HG02623 (cell line): ENCODE data around the gene STRN.
"Not testable (repeated sequence)": the region's sequence is repeated elsewhere in the genome, so short reads cannot be mapped to it uniquely, and the experiment has no call there.

Experiments used
- ATAC-seq: cut with Tn5 transposase; IDR thresholded peaks from one replicate; pipeline ENCODE4 v1.9.1; 2021; ENCODE audit warnings: moderate library complexity; ENCODE audit not compliant: unreplicated experiment

The STRN gene, protein sequence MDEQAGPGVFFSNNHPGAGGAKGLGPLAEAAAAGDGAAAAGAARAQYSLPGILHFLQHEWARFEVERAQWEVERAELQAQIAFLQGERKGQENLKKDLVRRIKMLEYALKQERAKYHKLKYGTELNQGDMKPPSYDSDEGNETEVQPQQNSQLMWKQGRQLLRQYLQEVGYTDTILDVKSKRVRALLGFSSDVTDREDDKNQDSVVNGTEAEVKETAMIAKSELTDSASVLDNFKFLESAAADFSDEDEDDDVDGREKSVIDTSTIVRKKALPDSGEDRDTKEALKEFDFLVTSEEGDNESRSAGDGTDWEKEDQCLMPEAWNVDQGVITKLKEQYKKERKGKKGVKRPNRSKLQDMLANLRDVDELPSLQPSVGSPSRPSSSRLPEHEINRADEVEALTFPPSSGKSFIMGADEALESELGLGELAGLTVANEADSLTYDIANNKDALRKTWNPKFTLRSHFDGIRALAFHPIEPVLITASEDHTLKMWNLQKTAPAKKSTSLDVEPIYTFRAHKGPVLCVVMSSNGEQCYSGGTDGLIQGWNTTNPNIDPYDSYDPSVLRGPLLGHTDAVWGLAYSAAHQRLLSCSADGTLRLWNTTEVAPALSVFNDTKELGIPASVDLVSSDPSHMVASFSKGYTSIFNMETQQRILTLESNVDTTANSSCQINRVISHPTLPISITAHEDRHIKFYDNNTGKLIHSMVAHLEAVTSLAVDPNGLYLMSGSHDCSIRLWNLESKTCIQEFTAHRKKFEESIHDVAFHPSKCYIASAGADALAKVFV

DNA sequence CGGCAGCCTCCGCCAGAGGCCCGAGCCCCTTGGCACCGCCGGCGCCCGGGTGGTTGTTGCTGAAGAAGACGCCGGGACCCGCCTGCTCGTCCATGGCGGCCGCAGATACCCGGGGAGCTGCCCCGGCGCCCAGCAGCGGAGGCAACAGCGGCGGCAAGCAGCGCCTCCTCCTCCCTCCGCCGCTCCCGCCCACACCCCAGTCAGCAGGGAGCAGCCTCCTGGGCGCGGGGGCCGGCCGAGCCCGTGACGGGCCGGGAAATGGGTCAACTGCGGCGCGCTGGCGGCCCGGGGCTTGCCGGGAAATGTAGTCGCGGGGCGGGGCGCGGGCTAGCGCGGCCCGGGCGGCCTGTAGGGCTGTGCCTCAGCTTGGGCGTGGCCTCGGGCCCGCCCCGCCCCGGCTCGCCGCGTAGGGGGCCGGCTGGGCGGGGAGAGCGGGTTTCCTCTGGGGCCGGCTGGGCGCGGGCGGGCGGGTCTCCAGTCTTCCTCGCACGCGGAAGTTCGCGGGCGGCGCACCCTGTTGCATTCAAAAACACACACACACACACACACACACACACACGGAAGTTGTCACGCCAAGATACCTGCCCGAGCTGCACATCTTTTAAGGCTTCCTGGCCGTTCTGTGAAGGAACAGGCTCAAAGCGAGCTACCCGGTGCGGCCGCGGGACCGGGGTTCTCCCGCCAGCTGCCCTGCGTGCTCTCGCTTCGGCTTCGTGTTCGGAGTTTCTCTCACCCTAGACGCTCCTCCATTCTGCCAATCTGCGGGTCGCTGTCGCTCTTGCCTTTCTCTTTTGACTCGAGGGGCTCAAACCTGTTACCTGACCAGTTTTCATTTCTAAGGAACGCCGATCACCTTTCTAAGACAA is at the start of gene STRN:
Gene STRN, minus strand, starts transcription at position 167 of the 866 bp plus-strand sequence. Its CDS starts 73 bp downstream, at position 94.
- ATAC-seq, result peak; percentile 97

DNA sequence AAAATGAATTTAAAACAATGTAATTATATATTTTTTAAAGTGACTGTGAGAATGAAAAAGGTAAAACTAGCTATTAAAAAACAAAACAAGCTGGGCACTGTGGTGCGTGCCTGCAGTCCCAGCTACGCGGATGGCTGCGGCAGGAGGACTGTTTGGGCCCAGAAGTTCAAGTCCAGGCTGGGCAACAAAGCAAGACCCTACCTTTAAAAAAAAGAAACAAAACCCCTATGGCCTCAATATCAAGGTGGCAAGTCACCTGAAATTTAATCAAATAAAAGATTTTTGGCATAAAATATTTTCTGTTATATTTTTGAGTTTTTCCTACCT is 46.9 kb upstream of the STRN start:
- peak; percentile 8 for ATAC-seq

DNA sequence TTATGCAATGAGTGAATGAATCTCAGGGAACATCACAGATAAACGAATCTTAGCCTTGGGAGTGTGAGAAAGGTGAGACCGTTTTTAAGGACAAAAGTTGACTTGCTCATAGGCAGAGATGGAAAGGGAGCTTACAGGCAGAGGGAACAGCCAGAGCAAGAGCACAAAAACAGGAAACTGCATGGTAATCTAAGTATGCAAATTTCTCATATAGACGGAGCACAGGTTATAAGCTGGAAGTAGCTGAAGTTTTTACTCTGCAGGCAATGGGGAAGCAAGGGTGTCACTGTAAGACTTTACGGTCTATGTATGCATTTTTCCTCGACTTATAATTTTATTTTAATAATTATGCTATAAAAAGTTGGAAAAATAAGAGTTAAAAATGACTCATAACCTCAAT is 44.8 kb upstream of the STRN start:
- no peak for ATAC-seq

DNA sequence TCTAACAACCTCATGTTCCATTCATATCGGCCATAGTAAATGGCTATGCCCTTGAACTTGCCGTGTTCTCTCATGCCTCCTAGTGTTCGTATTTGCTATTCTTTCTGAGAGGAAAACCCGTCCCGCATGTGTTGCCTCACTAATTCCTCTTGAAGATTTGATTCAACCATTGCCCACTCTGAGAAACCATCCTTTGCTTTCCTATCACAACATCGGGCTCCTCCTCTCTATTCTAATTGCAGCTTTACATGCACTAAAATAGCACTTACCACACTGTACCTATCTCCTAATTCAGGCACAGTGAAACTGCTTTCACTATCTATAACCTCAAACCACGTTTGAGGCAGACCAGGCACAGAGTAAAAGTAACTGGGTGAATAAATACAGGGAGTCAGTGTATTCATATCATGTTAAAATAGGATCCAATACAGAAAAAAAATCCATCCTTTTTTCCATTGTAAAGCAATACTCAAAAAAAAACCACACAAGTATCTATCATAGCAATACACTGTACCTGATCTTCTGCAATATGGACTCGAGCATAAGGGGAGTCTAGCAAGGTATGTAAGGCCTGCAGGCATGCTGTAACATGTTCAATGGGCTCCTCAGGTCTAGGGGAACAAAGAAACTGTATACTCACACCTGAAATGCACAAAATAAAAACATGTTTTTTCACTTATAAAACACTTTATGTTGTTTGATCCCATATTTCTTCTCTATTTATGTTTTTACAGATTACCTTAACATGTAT is 39.0 kb upstream of the STRN start:
- ATAC-seq, result peak; percentile 100

DNA sequence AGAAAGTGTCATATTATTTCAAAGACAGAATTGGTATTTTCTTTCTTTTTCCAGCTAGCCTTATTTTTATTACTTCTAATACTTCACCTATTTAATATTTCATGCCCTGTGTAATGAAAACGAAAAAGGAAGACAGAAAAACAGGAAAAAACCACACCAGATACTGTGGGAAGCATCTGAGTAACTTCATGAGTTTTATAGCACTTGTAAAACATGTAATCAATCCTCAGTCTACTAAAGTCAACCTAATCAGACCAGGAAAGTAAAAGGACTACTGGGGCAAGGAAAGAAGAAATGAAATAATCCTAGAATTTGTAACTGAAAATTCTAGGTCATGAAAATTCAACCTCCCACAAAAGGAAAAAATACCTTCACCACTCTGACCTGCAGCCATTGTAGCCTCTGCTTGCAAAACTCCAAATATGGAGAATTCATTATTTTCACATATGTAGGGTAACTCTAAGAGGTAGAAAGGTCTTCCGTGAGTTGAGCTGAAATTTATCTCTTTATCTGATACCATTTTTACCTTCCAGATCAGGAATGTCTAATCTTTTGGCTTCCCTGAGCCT is 34.7 kb upstream of the STRN start:
- ATAC-seq, result no peak

DNA sequence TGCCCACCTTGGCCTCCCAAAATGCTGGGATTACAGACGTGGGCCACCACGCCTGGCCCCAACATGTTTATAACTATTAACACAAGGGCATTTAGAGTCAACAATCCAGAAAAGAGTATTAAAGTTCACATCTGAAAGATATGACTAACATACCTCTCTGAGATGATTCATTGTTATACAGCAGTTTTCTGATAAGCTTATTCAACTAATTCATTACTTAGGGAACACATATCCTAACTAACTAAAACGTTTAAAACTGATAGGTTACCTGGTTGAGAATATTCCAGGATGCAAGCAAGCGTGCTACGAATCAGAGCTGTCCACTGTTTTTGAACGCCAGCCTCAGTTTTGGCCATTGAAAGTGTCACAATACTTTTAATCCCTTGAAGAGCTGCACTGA is 34.0 kb upstream of the STRN start:
- ATAC-seq, result no peak

DNA sequence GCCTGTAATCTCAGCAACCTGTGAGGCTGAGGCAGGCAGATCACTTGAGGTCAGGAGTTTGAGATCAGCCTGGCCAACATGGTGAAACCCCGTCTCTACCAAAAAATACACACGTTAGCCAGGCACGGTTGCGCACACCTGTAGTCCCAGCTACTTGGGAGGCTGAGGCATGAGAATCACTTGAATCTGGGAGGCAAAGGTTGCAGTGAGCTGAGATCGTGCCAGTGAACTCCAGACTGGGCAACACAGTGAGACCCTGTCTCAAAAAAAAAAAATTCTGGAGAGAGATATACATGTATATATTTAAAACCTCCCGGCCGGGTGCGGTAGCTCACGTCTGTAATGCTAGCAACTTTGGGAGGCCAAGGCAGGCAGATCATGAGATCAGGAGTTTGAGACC is 33.1 kb upstream of the STRN start:
- not testable (repeated sequence) for ATAC-seq

DNA sequence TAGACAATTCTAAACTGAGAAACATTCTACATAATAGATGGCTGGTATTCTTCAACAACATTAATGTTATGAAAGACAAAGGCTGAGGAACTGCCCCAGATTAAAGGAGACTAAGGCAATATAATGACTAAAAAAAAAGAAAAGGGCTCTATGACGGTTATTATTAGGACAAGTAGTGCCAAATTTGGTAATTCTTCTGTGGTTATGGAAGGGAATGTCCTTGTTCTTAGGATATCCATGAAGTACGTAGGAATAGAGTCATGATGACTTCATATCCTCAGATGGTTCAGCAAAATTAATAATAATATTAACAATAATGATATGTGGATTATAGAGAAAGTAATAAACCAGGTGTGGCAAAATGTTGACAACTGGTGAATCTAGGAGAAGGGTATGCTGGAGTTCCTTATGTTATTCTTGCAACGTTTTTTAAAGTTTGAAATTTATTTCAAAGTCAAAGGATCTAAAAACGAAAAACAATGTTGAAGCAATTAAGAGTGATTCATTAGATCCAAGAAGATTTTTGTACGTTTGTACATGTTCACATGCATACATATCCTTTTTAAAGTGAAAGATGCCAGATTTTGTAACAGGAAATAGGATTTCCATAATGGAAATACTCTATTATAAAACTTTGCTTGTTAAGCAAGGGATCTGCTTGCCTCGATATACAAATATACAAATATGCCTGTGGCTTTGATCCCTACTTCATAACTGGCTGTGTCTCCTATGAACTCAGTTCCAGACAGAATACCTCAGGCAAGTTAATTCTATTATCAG is 27.7 kb upstream of the STRN start:
- ATAC-seq, result no peak

DNA sequence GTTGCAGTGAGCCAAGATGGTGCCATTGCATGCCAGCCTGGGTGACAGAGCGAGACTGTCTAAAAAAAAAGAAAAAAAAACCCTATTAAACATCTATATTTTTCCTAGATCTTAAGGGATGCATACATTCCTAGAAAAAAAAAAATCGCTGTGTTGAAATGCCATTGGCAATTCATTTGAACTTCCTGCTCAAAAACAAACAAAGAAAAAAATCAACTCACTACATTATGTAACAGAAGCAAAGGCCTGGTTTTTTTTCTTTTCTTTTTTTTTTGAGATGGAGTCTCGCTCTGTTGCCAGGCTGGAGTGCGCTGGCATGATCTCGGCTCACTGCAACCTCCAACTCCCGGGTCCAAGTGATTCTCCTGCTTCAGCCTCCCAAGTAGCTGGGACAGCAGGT is 21.7 kb upstream of the STRN start:
- ATAC-seq, result no peak

DNA sequence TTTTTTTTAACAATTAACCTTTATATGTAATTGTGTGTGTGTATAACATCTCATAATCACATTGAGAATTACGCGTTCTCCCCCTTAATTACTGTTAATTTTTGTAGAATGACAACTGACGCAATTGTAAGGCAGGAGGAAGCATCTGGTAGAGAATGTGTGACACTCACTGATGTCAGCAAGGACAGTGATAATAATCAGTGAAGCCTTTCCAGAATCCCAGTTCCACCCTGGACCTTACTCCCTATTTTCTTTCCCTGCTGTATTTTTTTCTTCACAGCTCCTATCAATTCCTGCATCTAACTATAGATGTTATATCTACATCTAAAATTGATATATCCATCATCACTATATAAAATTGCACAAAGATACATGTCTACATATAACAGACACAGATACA is 16.1 kb upstream of the STRN start:
- ATAC-seq, result no peak

DNA sequence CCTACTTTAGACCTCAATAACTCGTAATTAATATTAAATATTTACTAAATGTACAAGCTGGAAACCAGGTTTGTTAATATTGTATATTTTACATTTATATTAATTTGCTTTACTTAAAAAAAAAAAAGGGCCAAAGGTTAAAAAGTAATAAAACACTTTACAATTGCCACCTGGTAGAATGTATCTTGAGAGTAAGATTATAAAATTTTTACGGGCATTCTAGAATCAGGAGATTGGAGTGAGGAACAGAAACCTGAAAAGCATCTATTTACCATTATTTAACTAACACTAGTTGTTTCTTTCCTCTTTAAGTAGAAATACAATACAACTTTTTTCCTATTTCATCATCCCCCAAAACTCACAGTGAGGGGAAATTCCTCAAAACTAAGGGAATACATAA is 15.6 kb upstream of the STRN start:
- ATAC-seq, result no peak

DNA sequence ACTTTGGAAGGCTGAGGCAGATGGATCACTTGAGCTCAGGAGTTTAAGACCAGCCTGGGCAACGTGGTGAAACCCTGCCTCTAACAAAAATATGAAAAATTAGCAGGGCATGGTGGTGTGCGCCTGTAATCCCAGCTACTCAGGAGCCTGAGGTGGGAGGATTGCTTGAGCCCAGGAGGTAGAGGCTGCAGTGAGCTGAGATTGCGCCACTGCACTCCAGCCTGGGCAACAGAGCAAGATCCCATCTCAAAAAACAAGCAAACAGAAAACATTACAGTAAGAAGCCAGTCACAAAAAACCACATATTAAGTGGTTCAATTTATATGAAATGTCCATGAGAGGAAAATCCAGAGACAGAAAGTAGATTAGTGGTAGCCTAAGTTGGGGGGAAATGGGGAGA is 12.7 kb upstream of the STRN start:
- not testable (repeated sequence) for ATAC-seq

DNA sequence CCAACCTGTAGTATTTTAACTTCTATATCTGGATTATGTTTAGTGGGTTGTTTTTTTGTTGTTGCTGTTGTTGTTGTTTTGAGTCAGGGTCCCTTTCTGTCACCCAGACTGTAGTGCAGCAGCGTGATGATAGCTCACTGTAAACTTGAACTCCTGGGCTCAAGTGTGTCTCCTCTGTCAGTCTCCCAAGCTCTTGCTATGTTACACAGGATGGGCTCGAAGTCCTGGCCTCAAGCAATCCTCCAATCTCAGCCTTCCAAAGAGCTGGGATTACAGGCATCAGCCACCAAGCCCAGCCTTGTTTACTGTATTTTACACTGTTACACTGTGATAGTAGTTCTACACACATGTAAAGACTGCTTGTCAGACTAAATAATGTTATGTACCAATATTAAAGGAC is 9.7 kb upstream of the STRN start:
- ATAC-seq, result no peak

DNA sequence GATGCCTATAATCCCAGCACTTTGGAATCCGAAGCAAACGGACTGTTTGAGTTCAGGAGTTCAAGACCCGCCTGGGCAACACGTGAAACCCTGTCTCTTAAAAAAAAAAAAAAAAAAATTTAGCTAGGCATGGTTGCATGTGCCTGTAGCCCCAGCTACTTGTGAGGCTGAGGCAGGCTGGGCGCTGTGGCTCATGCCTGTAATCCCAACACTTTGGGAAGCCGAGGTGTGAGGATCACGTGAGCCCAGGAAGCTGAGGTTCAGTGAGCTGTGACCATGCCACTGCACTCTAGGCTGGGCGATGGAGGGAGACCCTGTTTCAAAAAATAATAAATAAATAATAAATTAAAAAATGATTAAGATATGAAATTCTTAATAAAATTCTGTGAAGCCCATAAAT is 9.0 kb upstream of the STRN start:
- no peak for ATAC-seq

DNA sequence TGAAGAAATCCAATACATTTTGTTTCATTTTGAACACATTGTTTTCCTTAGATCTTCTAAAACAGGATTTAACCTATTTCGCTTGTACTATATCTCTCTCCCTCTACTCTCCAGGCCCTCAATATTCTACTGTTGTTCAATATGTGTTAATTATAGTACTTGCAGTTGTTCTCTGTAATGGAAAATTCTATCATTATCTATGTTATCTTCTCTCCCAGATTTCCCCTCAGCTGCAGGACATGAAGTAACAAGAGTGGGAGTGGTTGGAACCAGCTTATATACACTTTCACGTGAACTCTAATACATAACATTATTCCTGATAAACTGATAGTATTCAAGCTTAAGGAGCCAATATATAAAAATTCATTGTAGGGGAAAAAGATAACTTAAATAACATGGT is 7.0 kb upstream of the STRN start:
- ATAC-seq, result no peak

DNA sequence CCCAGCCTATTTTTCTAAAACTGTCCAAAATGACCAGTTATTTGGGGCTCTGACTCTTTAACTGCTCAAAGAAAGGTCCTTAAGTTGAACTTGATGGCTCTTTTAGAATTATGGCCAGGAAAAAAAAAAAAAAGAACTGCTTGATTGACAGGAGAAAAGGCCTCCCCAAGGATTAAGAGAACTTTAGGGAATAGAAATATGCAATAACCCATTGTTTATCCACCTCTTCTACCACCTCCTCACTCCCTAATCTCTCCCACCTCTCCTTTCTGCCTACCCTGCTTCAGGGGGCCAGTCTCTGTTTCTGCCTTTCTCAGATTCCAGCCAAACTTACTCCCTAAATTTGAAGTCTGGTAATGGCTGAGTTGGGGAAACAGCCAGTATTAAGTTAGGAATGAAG is 5.7 kb upstream of the STRN start:
- no peak for ATAC-seq

DNA sequence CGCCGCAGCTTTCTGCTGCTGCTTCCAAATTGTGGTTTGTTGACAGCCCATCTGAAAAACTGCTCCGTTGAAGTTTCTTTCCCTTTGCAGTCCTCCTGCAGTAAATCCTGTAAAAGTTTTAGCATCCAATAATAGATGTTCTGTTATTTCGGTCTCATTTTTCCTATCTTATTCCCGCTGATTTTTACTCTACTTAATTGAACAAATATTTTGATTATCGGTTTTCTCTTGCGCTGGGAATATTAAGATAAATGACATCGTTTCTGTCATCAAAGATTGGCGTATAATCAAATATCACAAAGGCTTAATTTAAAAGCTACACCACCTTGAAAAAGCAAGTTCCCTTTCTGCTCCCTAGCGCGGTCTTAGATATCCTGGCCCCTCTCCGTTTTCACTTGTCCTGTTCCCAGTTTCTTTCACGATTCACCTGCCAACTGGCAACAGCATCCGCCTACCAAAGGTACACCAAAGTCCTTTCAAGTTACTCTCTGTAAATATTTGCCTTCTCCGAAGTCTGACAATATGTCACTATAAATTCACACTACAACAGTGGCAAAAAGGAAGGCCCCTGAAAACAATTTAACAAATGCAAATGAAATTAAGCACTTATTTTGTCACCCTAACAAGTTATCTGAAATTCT is 1.0 kb upstream of the STRN start:
- ATAC-seq, result no peak

DNA sequence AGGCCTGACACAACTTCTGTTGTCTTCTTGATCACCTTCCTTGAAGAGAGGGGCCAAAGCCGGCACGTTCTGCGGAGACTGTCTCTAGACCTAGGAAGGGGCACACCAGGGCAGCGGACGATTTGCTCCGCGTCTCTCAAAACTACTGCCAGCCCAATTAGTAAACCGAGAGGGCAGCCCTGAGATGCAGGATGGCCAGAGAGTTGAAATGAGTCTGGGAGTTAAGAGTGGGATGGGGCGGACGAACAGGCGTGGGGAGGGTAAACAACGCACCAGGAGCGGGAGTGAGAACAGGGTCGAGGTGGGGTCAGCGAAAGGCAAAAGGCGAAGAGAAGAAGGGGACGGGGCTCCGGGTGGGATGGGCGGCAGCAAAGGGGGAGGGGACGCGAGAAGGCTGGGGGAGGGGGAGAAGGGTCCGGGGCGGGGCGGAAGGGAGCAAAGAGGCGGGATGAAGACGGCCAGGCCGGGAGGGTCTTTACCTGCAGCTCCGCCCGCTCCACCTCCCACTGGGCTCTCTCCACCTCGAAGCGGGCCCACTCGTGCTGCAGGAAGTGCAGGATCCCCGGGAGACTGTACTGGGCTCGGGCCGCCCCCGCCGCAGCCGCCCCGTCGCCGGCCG is 476 bp downstream of the STRN start:
- peak; percentile 29 for ATAC-seq

DNA sequence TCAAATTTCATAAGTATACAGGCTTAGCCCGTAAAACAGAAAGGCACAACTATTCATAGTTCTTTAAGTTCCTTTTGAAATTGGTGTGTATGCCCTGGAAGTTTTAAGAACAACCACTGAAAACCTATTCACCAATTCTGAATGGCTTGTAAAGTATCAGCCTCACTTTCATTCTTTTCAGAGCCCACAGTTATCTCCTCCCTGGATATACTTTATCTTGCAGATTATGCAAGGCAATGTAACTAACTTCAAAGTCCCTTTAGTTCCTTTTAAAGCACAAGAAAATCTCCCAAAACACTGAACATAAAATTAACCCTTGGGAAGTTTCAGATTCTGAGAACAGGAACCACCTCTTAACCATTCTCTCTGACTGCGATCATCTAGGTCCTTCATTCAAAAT is 1.1 kb downstream of the STRN start:
- no peak for ATAC-seq
